MCF 10A (cell line): ENCODE data around the gene CACNA1D. TPM values are rescaled to one million over a fixed set of nuclear protein-coding genes. Genes with fewer than 3 reads are reported as not detected.

Source experiments
- BruUV-seq: library from RNA; stranded (reverse); fragments of 400-500 nt; replicated peaks from 2 replicates; lab custom pipeline; 2021; lab: Mats Ljungman, UMichigan
- CTCF ChIA-PET: fragments of 300-600 bp; sonication (Branson Sonifier 250); formaldehyde crosslinking; extraction: SDS; loops from one replicate; lab custom pipeline; 2021; ENCODE audit warnings: antibody characterized with exemption, inconsistent platforms; lab: Yijun Ruan, JAX
- POLR2A ChIA-PET: fragments of 300-600, 350-650 bp; sonication (Branson Sonifier 250); formaldehyde crosslinking; extraction: SDS; loops from one replicate; lab custom pipeline; 2020; ENCODE audit warnings: antibody characterized with exemption, inconsistent platforms; lab: Yijun Ruan, JAX
- DNase-seq: peaks from one replicate; pipeline ENCODE4 v3.0.0-alpha.2; 2018; ENCODE audit not compliant: unreplicated experiment
- H3K27ac Mint-ChIP-seq: one replicate; pipeline ENCODE4 v1.8.0; 2022; ENCODE audit warnings: mild to moderate bottlenecking, low read depth, mixed read lengths; ENCODE audit not compliant: unreplicated experiment
- H3K27me3 Mint-ChIP-seq: one replicate; pipeline ENCODE4 v1.8.0; 2022; ENCODE audit warnings: mixed read lengths; ENCODE audit not compliant: insufficient read depth, unreplicated experiment
- H3K36me3 Mint-ChIP-seq: one replicate; pipeline ENCODE4 v1.8.0; 2022; ENCODE audit warnings: mild to moderate bottlenecking, moderate library complexity, mixed read lengths; ENCODE audit not compliant: insufficient read depth, unreplicated experiment
- H3K4me1 Mint-ChIP-seq: one replicate; pipeline ENCODE4 v1.8.0; 2022; ENCODE audit warnings: mixed read lengths; ENCODE audit not compliant: insufficient read depth, unreplicated experiment
- H3K4me3 Mint-ChIP-seq: one replicate; pipeline ENCODE4 v1.8.0; 2022; ENCODE audit warnings: mild to moderate bottlenecking, moderate library complexity, mixed read lengths; ENCODE audit not compliant: unreplicated experiment
- H3K9me3 Mint-ChIP-seq: one replicate; pipeline ENCODE4 v1.8.0; 2022; ENCODE audit warnings: mixed read lengths; ENCODE audit not compliant: unreplicated experiment
- CTCF ChIP-seq: fragments of 200-600 bp; IDR thresholded peaks from one replicate; pipeline ENCODE4 v1.8.0; 2022; ENCODE audit warnings: antibody characterized with exemption, mild to moderate bottlenecking; ENCODE audit not compliant: unreplicated experiment
- intact Hi-C: fragments of 100-400 bp; cut with micrococcal nuclease; formaldehyde crosslinking; loops from 2 replicates; pipeline ENCODE4 v1.14.1; 2022
- total RNA-seq: library from RNA; stranded (reverse); gene quantifications from 2 replicates; pipeline ENCODE4 v1.2.3, GENCODE V29; 2022

Gene CACNA1D
- total RNA-seq, 1 experiment from 2014 or later, result 0.26 TPM

- no peaks in the 10 kb centered on the region for H3K27me3 Mint-ChIP-seq
- H3K4me1 Mint-ChIP-seq, result peaks cover 6% of the 10 kb centered on the region
- TF ChIP-seq CTCF, result no peak
- no peak for DNase-seq
- H3K27ac Mint-ChIP-seq, result no peak overlapping the region
- ChIA-PET POLR2A (no interaction called here), CTCF (no interaction called here)
- H3K9me3 Mint-ChIP-seq, result no peaks in the 10 kb centered on the region
- peaks cover 6% of the 10 kb centered on the region for H3K36me3 Mint-ChIP-seq
- no peak overlapping the region for H3K4me3 Mint-ChIP-seq
- intact Hi-C loops, result no loop called here
- no TSS peak for BruUV-seq
Measured at GRCh38 chr3:53817809-53818208, 323.4 kb downstream of the CACNA1D start.

- no peaks in the 10 kb centered on the region for H3K9me3 Mint-ChIP-seq
- CTCF ChIA-PET, result no interaction called here
- POLR2A ChIA-PET, result no interaction called here
- BruUV-seq, result no TSS peak
- H3K36me3 Mint-ChIP-seq, result peaks cover 6% of the 10 kb centered on the region
- H3K4me1 Mint-ChIP-seq, result peaks cover 6% of the 10 kb centered on the region
- H3K27me3 Mint-ChIP-seq, result no peaks in the 10 kb centered on the region
- TF ChIP-seq CTCF, result no peak
- no peak for DNase-seq
- no peak overlapping the region for H3K4me3 Mint-ChIP-seq
- H3K27ac Mint-ChIP-seq, result no peak overlapping the region
- intact Hi-C loops, result no loop called here
Measured at GRCh38 chr3:53818221-53819162, 324.1 kb downstream of the CACNA1D start.

GRCh38 chr3:53819163-53819868 is 324.9 kb downstream of the CACNA1D start:
- TF ChIP-seq CTCF, result no peak
- H3K36me3 Mint-ChIP-seq, result peaks cover 6% of the 10 kb centered on the region
- no peak overlapping the region for H3K27ac Mint-ChIP-seq
- no TSS peak for BruUV-seq
- ChIA-PET POLR2A (interaction anchor here (0.6 kb wide), 1 partner anchor 79 kb away, joined by 4 read pairs; no protein-coding TSS in a partner anchor), CTCF (no interaction called here)
- DNase-seq, result no peak
- H3K4me1 Mint-ChIP-seq, result peaks cover 6% of the 10 kb centered on the region
- no peaks in the 10 kb centered on the region for H3K27me3 Mint-ChIP-seq
- intact Hi-C loops, result no loop called here
- no peaks in the 10 kb centered on the region for H3K9me3 Mint-ChIP-seq
- H3K4me3 Mint-ChIP-seq, result no peak overlapping the region

- TF ChIP-seq CTCF, result no peak
- intact Hi-C loops, result no loop called here
- Mint-ChIP-seq H3K36me3 (peaks cover 6% of the 10 kb centered on the region), H3K4me3 (no peak overlapping the region), H3K9me3 (no peaks in the 10 kb centered on the region), H3K4me1 (peaks cover 6% of the 10 kb centered on the region), H3K27me3 (no peaks in the 10 kb centered on the region), H3K27ac (no peak overlapping the region)
- ChIA-PET CTCF (no interaction called here), POLR2A (no interaction called here)
- no peak for DNase-seq
- BruUV-seq, result no TSS peak
Measured at GRCh38 chr3:53820084-53820483, 325.7 kb downstream of the CACNA1D start.
